Adrenal gland (tissue), 5 donors: Measurements from ENCODE around the gene MUSTN1.

ENCODE experiments used
- POLR2A ChIP-seq, 2 donors: fragments of 450-650 bp; IDR thresholded peaks; one replicate each; pipeline ENCODE4 v1.6.1; 2017; ENCODE audit warnings: antibody characterized with exemption in 2 of 2, mild to moderate bottlenecking in 2 of 2, moderate library complexity in 1 of 2
- TF ChIP-seq, protein P1 (sequence below), 6 experiments: fragments of 450-650 bp in 4 of 6; fragments of 200-600 bp in 2 of 6; sonication (generic) in 1 of 6; IDR thresholded peaks; 1 replicate in 5 of 6; 2 replicates in 1 of 6; pipeline versions ENCODE4 v1.5.1 to v1.8.0; 2016 to 2021; ENCODE audit warnings: antibody characterized with exemption in 6 of 6, mild to moderate bottlenecking in 2 of 6, moderate library complexity in 1 of 6
- donor health status: DM: no; HTN: no; CAD: no.

DNA sequence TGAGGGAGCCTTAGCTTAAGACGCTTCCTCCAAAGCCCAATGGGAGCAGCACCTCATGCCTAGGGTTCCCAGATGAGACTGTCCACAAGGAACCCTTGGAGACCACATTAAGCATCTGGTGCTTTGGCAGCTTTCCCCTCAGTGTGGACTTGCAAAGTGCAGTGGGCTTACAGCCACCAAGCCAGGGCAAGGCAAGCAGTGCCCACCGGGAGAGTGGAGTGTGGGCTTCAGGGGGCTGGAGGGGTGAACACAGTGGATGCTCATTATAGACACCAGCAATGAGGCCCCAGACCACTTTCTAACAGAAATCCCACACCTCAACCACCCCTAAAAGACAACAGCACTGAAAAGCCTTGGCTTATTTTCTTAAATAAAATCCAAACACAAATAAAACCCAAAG is 9.1 kb upstream of the MUSTN1 start:
- TF ChIP-seq, protein P1, sequence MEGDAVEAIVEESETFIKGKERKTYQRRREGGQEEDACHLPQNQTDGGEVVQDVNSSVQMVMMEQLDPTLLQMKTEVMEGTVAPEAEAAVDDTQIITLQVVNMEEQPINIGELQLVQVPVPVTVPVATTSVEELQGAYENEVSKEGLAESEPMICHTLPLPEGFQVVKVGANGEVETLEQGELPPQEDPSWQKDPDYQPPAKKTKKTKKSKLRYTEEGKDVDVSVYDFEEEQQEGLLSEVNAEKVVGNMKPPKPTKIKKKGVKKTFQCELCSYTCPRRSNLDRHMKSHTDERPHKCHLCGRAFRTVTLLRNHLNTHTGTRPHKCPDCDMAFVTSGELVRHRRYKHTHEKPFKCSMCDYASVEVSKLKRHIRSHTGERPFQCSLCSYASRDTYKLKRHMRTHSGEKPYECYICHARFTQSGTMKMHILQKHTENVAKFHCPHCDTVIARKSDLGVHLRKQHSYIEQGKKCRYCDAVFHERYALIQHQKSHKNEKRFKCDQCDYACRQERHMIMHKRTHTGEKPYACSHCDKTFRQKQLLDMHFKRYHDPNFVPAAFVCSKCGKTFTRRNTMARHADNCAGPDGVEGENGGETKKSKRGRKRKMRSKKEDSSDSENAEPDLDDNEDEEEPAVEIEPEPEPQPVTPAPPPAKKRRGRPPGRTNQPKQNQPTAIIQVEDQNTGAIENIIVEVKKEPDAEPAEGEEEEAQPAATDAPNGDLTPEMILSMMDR (IDR thresholded peaks at IDR 0.05): no peak
- TF ChIP-seq POLR2A (IDR thresholded peaks at IDR 0.05): no peak
